ENCODE data around the gene USP36.

DNA sequence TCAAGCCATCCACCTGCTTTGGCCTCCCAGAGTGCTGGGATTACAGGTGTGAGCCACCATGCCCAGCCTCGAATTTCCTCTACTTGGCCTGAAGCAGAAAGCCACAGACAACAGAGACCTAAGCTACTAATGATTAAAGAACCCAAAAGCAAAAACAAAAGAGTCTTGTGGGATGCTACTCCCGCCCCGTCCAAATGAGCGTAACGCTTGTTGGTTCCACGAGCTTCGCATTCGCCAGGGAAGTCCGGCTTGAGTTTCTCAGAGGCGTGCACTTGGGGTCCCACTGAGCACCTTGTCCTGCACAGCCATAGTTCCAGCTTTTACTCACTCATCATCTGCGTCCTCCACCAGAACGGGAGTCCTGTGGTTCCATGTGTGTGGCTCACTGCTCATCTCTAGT, 46.3 kb upstream of the USP36 start:
- no peak for TF ChIP-seq POLR2A (IDR thresholded peaks at IDR 0.05)
- TF ChIP-seq, protein P1, sequence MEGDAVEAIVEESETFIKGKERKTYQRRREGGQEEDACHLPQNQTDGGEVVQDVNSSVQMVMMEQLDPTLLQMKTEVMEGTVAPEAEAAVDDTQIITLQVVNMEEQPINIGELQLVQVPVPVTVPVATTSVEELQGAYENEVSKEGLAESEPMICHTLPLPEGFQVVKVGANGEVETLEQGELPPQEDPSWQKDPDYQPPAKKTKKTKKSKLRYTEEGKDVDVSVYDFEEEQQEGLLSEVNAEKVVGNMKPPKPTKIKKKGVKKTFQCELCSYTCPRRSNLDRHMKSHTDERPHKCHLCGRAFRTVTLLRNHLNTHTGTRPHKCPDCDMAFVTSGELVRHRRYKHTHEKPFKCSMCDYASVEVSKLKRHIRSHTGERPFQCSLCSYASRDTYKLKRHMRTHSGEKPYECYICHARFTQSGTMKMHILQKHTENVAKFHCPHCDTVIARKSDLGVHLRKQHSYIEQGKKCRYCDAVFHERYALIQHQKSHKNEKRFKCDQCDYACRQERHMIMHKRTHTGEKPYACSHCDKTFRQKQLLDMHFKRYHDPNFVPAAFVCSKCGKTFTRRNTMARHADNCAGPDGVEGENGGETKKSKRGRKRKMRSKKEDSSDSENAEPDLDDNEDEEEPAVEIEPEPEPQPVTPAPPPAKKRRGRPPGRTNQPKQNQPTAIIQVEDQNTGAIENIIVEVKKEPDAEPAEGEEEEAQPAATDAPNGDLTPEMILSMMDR (IDR thresholded peaks at IDR 0.05): no peak
